ENCODE measurements around the gene MAP2K5.

DNA sequence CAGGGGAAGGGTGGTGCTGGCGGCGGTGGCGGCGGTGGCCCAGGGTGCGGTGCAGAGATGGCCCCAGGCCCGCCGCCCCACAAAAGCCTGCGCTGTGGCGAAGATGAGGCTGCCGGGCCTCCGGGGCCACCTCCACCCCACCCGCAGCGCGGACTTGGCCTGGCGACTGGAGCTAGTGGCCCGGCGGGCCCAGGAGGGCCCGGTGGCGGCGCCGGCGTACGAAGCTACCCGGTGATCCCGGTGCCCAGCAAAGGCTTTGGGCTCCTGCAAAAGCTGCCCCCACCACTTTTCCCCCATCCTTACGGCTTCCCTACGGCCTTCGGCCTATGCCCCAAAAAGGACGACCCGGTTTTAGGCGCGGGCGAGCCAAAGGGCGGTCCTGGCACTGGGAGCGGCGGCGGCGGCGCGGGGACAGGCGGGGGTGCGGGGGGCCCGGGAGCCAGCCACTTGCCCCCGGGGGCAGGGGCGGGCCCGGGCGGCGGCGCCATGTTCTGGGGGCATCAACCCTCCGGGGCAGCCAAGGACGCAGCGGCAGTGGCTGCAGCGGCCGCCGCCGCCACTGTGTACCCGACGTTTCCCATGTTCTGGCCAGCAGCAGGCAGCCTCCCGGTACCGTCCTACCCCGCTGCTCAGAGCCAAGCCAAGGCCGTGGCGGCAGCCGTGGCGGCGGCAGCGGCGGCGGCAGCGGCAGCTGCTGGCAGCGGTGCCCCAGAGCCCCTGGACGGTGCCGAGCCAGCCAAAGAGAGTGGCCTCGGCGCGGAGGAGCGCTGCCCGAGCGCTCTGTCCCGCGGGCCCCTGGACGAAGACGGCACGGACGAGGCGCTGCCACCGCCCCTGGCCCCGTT lies 284.4 kb downstream of the MAP2K5 start:
- TF ChIP-seq, protein P1, sequence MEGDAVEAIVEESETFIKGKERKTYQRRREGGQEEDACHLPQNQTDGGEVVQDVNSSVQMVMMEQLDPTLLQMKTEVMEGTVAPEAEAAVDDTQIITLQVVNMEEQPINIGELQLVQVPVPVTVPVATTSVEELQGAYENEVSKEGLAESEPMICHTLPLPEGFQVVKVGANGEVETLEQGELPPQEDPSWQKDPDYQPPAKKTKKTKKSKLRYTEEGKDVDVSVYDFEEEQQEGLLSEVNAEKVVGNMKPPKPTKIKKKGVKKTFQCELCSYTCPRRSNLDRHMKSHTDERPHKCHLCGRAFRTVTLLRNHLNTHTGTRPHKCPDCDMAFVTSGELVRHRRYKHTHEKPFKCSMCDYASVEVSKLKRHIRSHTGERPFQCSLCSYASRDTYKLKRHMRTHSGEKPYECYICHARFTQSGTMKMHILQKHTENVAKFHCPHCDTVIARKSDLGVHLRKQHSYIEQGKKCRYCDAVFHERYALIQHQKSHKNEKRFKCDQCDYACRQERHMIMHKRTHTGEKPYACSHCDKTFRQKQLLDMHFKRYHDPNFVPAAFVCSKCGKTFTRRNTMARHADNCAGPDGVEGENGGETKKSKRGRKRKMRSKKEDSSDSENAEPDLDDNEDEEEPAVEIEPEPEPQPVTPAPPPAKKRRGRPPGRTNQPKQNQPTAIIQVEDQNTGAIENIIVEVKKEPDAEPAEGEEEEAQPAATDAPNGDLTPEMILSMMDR (IDR thresholded peaks at IDR 0.05; ENCODE audit: low read length) = no peak
- no peak for TF ChIP-seq EZH2 (IDR thresholded peaks at IDR 0.05; ENCODE audit: borderline replicate concordance, low read length)

Data from OCI-LY1 (cell line).